ENCODE data around the gene TBC1D9B. TPM values are rescaled to one million over a fixed set of nuclear protein-coding genes. Genes with fewer than 3 reads are reported as not detected.

TBC1D9B gene
- 105 and 114 TPM in 2 replicates for total RNA-seq (ENCODE audit: low replicate concordance)
- long read RNA-seq, full-length matches to known transcripts, result 2 of 42 reads
- long read RNA-seq, partial matches to known transcripts, result 29 of 42 reads
- long read RNA-seq, other reads (novel, unspliced or antisense), result 11 of 42 reads

DNA sequence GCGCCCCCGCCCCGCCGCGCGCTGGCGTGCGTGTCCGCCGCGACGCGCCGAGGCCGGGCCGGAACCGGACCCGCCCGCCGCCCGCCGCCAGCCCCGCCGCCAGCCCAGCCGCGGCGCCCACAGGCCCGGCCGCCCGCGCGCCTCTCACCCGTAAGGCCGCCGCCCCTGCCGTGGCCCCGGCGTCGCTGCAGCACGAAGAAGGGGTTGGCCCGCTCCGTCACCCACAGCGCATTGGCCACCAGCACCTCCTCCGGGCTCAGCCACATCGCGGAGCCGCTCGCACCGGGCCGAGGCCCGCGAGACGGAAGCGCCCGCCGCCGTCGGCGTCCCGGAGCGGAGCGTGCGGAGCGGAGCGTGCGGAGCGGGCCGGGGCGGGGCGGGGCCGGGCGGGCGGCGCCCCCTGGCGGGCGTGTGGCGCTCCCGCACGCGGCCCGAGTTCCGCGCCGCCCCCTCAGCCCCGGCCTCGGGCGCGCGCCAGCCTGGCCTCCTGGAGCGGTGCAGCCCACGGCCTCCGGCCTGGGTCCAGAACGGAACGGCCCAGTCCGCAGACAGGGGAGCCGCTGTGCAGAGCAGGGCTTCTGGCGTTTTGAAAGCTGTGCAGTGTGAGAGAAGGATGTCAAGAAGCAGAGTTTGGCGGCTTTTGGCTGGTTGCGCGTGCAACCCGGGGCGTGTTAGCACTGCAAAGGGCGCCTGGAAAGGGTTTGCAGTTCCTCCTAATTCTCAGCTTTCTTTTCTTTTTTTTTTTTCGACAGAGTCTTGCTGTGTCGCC is at the start of gene TBC1D9B:
Gene TBC1D9B (minus strand): TSS at position 342 of the 769 bp plus-strand sequence. CDS start 76 bp downstream, at position 266.
- Mint-ChIP-seq H3K36me3 (peaks cover 14% of the 10 kb centered on the region), H3K9me3 (no peaks in the 10 kb centered on the region), H3K27ac (peak within 1 kb of the TSS; percentile 79), H3K4me3 (peak within 1 kb of the TSS; percentile 90), H3K27me3 (no peaks in the 10 kb centered on the region), H3K4me1 (ENCODE audit: unreplicated experiment) (peaks cover 4% of the 10 kb centered on the region)
- TF ChIP-seq, protein P1, sequence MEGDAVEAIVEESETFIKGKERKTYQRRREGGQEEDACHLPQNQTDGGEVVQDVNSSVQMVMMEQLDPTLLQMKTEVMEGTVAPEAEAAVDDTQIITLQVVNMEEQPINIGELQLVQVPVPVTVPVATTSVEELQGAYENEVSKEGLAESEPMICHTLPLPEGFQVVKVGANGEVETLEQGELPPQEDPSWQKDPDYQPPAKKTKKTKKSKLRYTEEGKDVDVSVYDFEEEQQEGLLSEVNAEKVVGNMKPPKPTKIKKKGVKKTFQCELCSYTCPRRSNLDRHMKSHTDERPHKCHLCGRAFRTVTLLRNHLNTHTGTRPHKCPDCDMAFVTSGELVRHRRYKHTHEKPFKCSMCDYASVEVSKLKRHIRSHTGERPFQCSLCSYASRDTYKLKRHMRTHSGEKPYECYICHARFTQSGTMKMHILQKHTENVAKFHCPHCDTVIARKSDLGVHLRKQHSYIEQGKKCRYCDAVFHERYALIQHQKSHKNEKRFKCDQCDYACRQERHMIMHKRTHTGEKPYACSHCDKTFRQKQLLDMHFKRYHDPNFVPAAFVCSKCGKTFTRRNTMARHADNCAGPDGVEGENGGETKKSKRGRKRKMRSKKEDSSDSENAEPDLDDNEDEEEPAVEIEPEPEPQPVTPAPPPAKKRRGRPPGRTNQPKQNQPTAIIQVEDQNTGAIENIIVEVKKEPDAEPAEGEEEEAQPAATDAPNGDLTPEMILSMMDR (conservative IDR thresholded peaks at IDR 0.05), result peak; percentile 65
- DNase-seq (ENCODE audit: extremely low spot score, unreplicated experiment), result no peak

DNA sequence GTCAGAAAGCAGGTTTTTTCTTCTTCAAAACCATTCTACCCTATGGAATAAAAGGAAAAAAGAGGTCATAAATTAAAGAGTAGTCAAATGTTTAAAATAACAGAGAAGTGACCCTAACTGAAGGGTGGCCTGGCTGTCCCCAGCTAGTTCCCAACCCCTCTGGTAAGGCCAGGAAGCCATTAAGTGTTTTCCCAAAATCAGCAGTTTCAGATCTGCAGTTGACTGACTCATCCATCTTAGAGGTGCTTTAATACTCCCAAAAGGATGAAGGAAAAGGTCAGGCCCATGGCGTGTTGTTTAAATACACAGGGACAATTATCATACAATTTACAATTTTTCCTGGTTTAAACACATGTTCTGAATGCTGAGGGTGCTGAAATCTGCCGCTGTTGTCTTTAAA is 47.9 kb upstream of the TBC1D9B start:
- Mint-ChIP-seq H3K27ac (no peak overlapping the region), H3K4me1 (ENCODE audit: unreplicated experiment) (peaks cover 10% of the 10 kb centered on the region), H3K4me3 (no peak overlapping the region), H3K9me3 (no peaks in the 10 kb centered on the region), H3K36me3 (peaks cover 29% of the 10 kb centered on the region), H3K27me3 (no peaks in the 10 kb centered on the region)
- DNase-seq (ENCODE audit: extremely low spot score, unreplicated experiment), result no peak
- TF ChIP-seq, protein P1 (conservative IDR thresholded peaks at IDR 0.05), result no peak

DNA sequence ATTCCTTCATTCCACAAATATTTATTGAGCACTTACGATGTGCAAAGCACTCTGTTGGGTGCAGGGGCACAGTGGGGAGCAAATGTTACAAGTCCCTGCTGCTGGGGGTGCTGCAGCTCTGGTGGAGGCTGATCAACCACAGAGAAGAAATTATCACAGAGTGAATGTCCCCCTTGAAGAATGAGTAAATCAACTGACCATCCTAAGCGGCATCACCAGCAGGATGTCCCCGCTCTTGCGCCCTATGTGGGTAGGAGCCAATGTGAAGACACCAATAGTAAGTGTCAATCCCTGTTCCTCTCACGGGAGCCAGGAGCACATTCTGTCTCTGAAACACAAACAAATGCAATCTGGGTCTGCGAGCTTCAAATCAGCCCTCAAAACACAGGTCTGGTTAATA is 47.4 kb upstream of the TBC1D9B start:
- Mint-ChIP-seq H3K27me3 (no peaks in the 10 kb centered on the region), H3K9me3 (no peaks in the 10 kb centered on the region), H3K4me3 (no peak overlapping the region), H3K4me1 (ENCODE audit: unreplicated experiment) (peaks cover 10% of the 10 kb centered on the region), H3K27ac (no peak overlapping the region), H3K36me3 (peaks cover 25% of the 10 kb centered on the region)
- no peak for DNase-seq (ENCODE audit: extremely low spot score, unreplicated experiment)
- TF ChIP-seq, protein P1 (conservative IDR thresholded peaks at IDR 0.05), result no peak

DNA sequence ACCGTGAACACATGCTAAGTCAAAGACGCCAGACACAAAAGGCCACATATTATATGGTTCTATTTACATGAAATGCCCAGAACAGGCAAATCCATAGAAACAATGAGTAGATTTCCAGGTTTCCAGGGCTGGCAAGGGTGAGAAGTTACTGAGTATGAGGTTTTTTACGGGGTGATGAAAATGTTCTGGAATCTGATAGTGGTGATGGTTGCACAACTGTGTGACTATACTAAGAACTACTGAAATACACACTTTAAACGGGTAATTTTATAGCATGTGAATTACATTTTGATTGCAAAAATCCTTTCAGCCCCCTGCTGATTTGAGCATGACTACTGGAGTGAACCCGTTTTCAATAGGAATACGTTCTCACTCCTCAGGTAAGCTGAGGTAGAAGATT is 46.7 kb upstream of the TBC1D9B start:
- DNase-seq (ENCODE audit: extremely low spot score, unreplicated experiment), result no peak
- TF ChIP-seq, protein P1 (conservative IDR thresholded peaks at IDR 0.05), result no peak
- Mint-ChIP-seq H3K36me3 (peaks cover 25% of the 10 kb centered on the region), H3K27ac (no peak overlapping the region), H3K4me1 (ENCODE audit: unreplicated experiment) (peaks cover 10% of the 10 kb centered on the region), H3K4me3 (no peak overlapping the region), H3K9me3 (no peaks in the 10 kb centered on the region), H3K27me3 (no peaks in the 10 kb centered on the region)

DNA sequence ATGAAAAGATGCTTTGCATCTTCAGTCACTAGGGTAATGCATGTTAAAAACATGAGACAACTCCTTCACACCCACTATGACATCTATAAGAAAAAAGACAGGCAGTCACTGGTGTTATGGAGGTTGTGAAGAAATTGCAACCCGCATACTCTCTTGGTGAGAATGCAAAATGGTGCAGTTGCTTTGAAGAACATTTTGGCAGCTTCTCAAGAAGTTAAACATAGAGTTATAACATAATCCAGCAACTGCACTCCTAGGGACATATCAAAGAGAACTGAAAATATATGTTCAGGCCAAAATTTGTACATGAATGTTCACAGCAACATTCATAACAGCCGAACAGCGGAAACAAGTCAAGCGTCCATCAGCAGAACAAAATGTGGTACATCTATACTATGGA is 46.3 kb upstream of the TBC1D9B start:
- Mint-ChIP-seq H3K27ac (no peak overlapping the region), H3K4me3 (no peak overlapping the region), H3K27me3 (no peaks in the 10 kb centered on the region), H3K36me3 (peaks cover 25% of the 10 kb centered on the region), H3K4me1 (ENCODE audit: unreplicated experiment) (peaks cover 10% of the 10 kb centered on the region), H3K9me3 (no peaks in the 10 kb centered on the region)
- TF ChIP-seq, protein P1 (conservative IDR thresholded peaks at IDR 0.05), result no peak
- no peak for DNase-seq (ENCODE audit: extremely low spot score, unreplicated experiment)

All from type B pancreatic cell (in vitro differentiated cells).